LNCaP clone FGC (cell line): Measurements from ENCODE around the gene S100A7.

Experiments used
- DNase-seq: peaks from one replicate; pipeline ENCODE4 v3.0.0-alpha.2; 2011; ENCODE audit warnings: low read depth
- H3K4me3 ChIP-seq: 2 replicates; pipeline ENCODE4 v1.5.1; 2011; ENCODE audit warnings: mild to moderate bottlenecking, low read depth, low read length, control low read depth
- CTCF ChIP-seq: IDR thresholded peaks from 2 replicates; pipeline ENCODE4 v1.5.1; 2012; ENCODE audit warnings: mild to moderate bottlenecking; ENCODE audit not compliant: control insufficient read depth, insufficient read depth; ENCODE audit errors: extremely low read depth

S100A7 gene

GRCh38 chr1:153505576-153505975 is 45.1 kb upstream of the S100A7 start:
- no peak for TF ChIP-seq CTCF
- H3K4me3 ChIP-seq: no peak overlapping the region
- no peak for DNase-seq

- H3K4me3 ChIP-seq: no peak overlapping the region
- no peak for TF ChIP-seq CTCF
- no peak for DNase-seq
Observed at GRCh38 chr1:153503766-153504165, 43.3 kb upstream of the S100A7 start.

GRCh38 chr1:153498746-153499145 is 38.3 kb upstream of the S100A7 start:
- DNase-seq: no peak
- H3K4me3 ChIP-seq: no peak overlapping the region
- no peak for TF ChIP-seq CTCF

- TF ChIP-seq CTCF: no peak
- no peak for DNase-seq
- no peak overlapping the region for H3K4me3 ChIP-seq
Observed at GRCh38 chr1:153495536-153495935, 35.1 kb upstream of the S100A7 start.

GRCh38 chr1:153494976-153495535 is 34.6 kb upstream of the S100A7 start:
- TF ChIP-seq CTCF: peak; percentile 96
- H3K4me3 ChIP-seq: no peak overlapping the region
- DNase-seq: no peak

- no peak for DNase-seq
Observed at GRCh38 chr1:153493343-153493960, 33.0 kb upstream of the S100A7 start.

More at GRCh38 chr1:153493343-153493960, 33.0 kb upstream of the S100A7 start:
- no peak overlapping the region for H3K4me3 ChIP-seq
- TF ChIP-seq CTCF: no peak
